ENCODE data around the gene SCN9A.

The SCN9A gene

GRCh38 chr2:166155589-166155988, 220.2 kb downstream of the SCN9A start:
- no peak overlapping the region for H3K9ac ChIP-seq (ENCODE audit: low read length)
- no peaks in the 10 kb centered on the region for H3K4me1 ChIP-seq (ENCODE audit: control insufficient read depth, insufficient read depth, low read length)
- H3K27me3 ChIP-seq (ENCODE audit: control insufficient read depth, insufficient read depth, low read length), result no peaks in the 10 kb centered on the region
- no peak overlapping the region for H3K4me3 ChIP-seq (ENCODE audit: low read length)
- no peaks in the 10 kb centered on the region for H3K9me3 ChIP-seq (ENCODE audit: control insufficient read depth, low read length)
- no peaks in the 10 kb centered on the region for H3K36me3 ChIP-seq (ENCODE audit: control insufficient read depth, insufficient read depth, low read length)

- H3K27me3 ChIP-seq (ENCODE audit: control insufficient read depth, insufficient read depth, low read length), result no peaks in the 10 kb centered on the region
- H3K36me3 ChIP-seq (ENCODE audit: control insufficient read depth, insufficient read depth, low read length), result no peaks in the 10 kb centered on the region
- H3K4me1 ChIP-seq (ENCODE audit: control insufficient read depth, insufficient read depth, low read length), result no peaks in the 10 kb centered on the region
Observed at GRCh38 chr2:166154685-166155338, 220.9 kb downstream of the SCN9A start.

GRCh38 chr2:166152064-166152463, 223.7 kb downstream of the SCN9A start:
- Histone ChIP-seq H3K4me3 (ENCODE audit: low read length) (no peak overlapping the region), H3K9ac (ENCODE audit: low read length) (no peak overlapping the region), H3K36me3 (ENCODE audit: control insufficient read depth, insufficient read depth, low read length) (no peaks in the 10 kb centered on the region), H3K4me1 (ENCODE audit: control insufficient read depth, insufficient read depth, low read length) (no peaks in the 10 kb centered on the region), H3K27me3 (ENCODE audit: control insufficient read depth, insufficient read depth, low read length) (no peaks in the 10 kb centered on the region), H3K9me3 (ENCODE audit: control insufficient read depth, low read length) (no peaks in the 10 kb centered on the region)

More at GRCh38 chr2:166154685-166155338, 220.9 kb downstream of the SCN9A start:
- Histone ChIP-seq H3K9me3 (ENCODE audit: control insufficient read depth, low read length) (no peaks in the 10 kb centered on the region), H3K4me3 (ENCODE audit: low read length) (no peak overlapping the region), H3K9ac (ENCODE audit: low read length) (no peak overlapping the region)

GRCh38 chr2:166148500-166149400, 227.0 kb downstream of the SCN9A start:
- H3K9ac ChIP-seq (ENCODE audit: low read length), result no peak overlapping the region
- H3K27me3 ChIP-seq (ENCODE audit: control insufficient read depth, insufficient read depth, low read length), result no peaks in the 10 kb centered on the region
- no peak overlapping the region for H3K4me3 ChIP-seq (ENCODE audit: low read length)
- no peaks in the 10 kb centered on the region for H3K36me3 ChIP-seq (ENCODE audit: control insufficient read depth, insufficient read depth, low read length)
- no peaks in the 10 kb centered on the region for H3K4me1 ChIP-seq (ENCODE audit: control insufficient read depth, insufficient read depth, low read length)
- no peaks in the 10 kb centered on the region for H3K9me3 ChIP-seq (ENCODE audit: control insufficient read depth, low read length)

DNA sequence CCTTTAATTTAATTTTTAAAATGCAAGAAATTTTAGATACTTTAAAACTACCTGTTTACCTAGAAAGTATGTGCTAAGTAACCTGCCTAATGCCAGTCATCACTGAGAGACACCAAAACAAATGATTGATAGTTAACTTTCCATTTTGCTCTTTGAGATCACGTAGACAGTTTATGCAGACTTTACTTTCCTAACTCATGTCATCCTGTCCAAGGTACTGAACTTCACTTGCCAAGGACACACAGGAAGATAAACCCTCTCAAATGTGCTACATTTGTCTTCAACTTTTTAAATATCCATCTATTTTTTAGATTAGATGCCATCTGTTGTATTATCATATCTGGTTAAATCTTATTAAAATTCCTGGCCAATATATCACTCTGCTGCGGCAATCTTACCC, 227.9 kb downstream of the SCN9A start:
- Histone ChIP-seq H3K9ac (ENCODE audit: low read length) (no peak overlapping the region), H3K27me3 (ENCODE audit: control insufficient read depth, insufficient read depth, low read length) (no peaks in the 10 kb centered on the region), H3K9me3 (ENCODE audit: control insufficient read depth, low read length) (no peaks in the 10 kb centered on the region), H3K4me3 (ENCODE audit: low read length) (no peak overlapping the region), H3K4me1 (ENCODE audit: control insufficient read depth, insufficient read depth, low read length) (no peaks in the 10 kb centered on the region), H3K36me3 (ENCODE audit: control insufficient read depth, insufficient read depth, low read length) (no peaks in the 10 kb centered on the region)
